C4-2B (cell line): ENCODE measurements around the gene COG7.

ENCODE experiments used
- H3K27ac ChIP-seq: fragments of 450-650 bp; 2 replicates; pipeline ENCODE4 v1.5.1; 2017
- CTCF ChIP-seq: fragments of 450-650 bp; conservative IDR thresholded peaks from 2 replicates; pipeline ENCODE4 v1.5.1; 2017; ENCODE audit warnings: mild to moderate bottlenecking
- ZFX ChIP-seq: fragments of 450-650 bp; IDR thresholded peaks from 2 replicates; pipeline ENCODE4 v1.6.1; 2017

Gene COG7

GRCh38 chr16:23497543-23497868 lies 44.5 kb upstream of the COG7 start:
- no peak overlapping the region for H3K27ac ChIP-seq
- TF ChIP-seq ZFX = no peak
- no peak for TF ChIP-seq CTCF

- H3K27ac ChIP-seq = no peak overlapping the region
- no peak for TF ChIP-seq CTCF
- no peak for TF ChIP-seq ZFX
Measured at GRCh38 chr16:23496821-23497542, 44.0 kb upstream of the COG7 start.

- H3K27ac ChIP-seq = no peak overlapping the region
- TF ChIP-seq CTCF (no peak), ZFX (no peak)
Measured at GRCh38 chr16:23495671-23496070, 42.7 kb upstream of the COG7 start.

- H3K27ac ChIP-seq = no peak overlapping the region
Measured at GRCh38 chr16:23494188-23494587, 41.2 kb upstream of the COG7 start.

GRCh38 chr16:23491490-23492391 lies 38.8 kb upstream of the COG7 start:
- no peak overlapping the region for H3K27ac ChIP-seq
- TF ChIP-seq CTCF (no peak), ZFX (no peak)

More at GRCh38 chr16:23494188-23494587, 41.2 kb upstream of the COG7 start:
- TF ChIP-seq CTCF = no peak
- no peak for TF ChIP-seq ZFX

- TF ChIP-seq CTCF (no peak), ZFX (no peak)
- peak overlapping the region; percentile 51 for H3K27ac ChIP-seq
Measured at GRCh38 chr16:23486480-23486879, 33.5 kb upstream of the COG7 start.

GRCh38 chr16:23485841-23486240 lies 32.9 kb upstream of the COG7 start:
- H3K27ac ChIP-seq = peak overlapping the region; percentile 51
- TF ChIP-seq CTCF (no peak), ZFX (no peak)
